ENCODE measurements around the gene ZC3H11A. TPM values are rescaled to one million over a fixed set of nuclear protein-coding genes. Genes with fewer than 3 reads are reported as not detected.

The ZC3H11A gene
- total RNA-seq, 1 experiment from 2014 or later: 95.9 TPM

GRCh38 chr1:203778146-203778545 is 17.3 kb upstream of the ZC3H11A start:
- Histone ChIP-seq H3K18ac (ENCODE audit: insufficient read length, low read depth, low read length) (no peak overlapping the region), H4K20me1 (ENCODE audit: control insufficient read depth, insufficient read depth, insufficient read length) (no peaks in the 10 kb centered on the region)

More at GRCh38 chr1:203778146-203778545, 17.3 kb upstream of the ZC3H11A start:
- H2BK120ac ChIP-seq (ENCODE audit: low read depth, low read length, poor library complexity, severe bottlenecking): no peak overlapping the region
- H2BK15ac ChIP-seq (ENCODE audit: low read depth, low read length): no peak overlapping the region
- no peaks in the 10 kb centered on the region for H3K23me2 ChIP-seq (ENCODE audit: insufficient read length, low read depth, low read length, poor library complexity, severe bottlenecking)
- H4K91ac ChIP-seq (ENCODE audit: insufficient read length, low read depth, low read length): no peak overlapping the region
- no peak overlapping the region for H3K4me2 ChIP-seq (ENCODE audit: insufficient read depth, insufficient read length, low read length)
- H3K27me3 Mint-ChIP-seq (ENCODE audit: low read depth): no peaks in the 10 kb centered on the region
- peaks cover 0 to 10% of the 10 kb centered on the region in 2 experiments; a peak in 2 of 4 replicates for H3K4me1 Mint-ChIP-seq
- no peak overlapping the region for H2AFZ ChIP-seq (ENCODE audit: low read length)
- H4K8ac ChIP-seq (replicated peaks; ENCODE audit: insufficient read length, low read depth, low read length): no peak overlapping the region
- TF ChIP-seq, protein P1, sequence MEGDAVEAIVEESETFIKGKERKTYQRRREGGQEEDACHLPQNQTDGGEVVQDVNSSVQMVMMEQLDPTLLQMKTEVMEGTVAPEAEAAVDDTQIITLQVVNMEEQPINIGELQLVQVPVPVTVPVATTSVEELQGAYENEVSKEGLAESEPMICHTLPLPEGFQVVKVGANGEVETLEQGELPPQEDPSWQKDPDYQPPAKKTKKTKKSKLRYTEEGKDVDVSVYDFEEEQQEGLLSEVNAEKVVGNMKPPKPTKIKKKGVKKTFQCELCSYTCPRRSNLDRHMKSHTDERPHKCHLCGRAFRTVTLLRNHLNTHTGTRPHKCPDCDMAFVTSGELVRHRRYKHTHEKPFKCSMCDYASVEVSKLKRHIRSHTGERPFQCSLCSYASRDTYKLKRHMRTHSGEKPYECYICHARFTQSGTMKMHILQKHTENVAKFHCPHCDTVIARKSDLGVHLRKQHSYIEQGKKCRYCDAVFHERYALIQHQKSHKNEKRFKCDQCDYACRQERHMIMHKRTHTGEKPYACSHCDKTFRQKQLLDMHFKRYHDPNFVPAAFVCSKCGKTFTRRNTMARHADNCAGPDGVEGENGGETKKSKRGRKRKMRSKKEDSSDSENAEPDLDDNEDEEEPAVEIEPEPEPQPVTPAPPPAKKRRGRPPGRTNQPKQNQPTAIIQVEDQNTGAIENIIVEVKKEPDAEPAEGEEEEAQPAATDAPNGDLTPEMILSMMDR (conservative IDR thresholded peaks at IDR 0.05): no peak
- no peak overlapping the region for H2BK5ac ChIP-seq (ENCODE audit: insufficient read length, low read length)
- no peaks in the 10 kb centered on the region for H3K9me3 ChIP-seq (ENCODE audit: control insufficient read depth, low read depth, low read length)
- no peak overlapping the region for H3K23ac ChIP-seq (ENCODE audit: insufficient read length, low read depth, low read length)
- no peak overlapping the region for H3K56ac ChIP-seq (ENCODE audit: insufficient read length, low read depth, low read length)
- no peak for DNase-seq
- H3K4me1 ChIP-seq (ENCODE audit: insufficient read depth, low read length): no peaks in the 10 kb centered on the region; the same call in 1 of the 2 replicates
- no peak overlapping the region for H3K4ac ChIP-seq (ENCODE audit: low read depth, low read length)
- no peak overlapping the region for H3K27ac Mint-ChIP-seq
- H3K79me2 ChIP-seq (ENCODE audit: insufficient read depth, low read length): no peaks in the 10 kb centered on the region
- H3T11ph ChIP-seq (ENCODE audit: low read length): no peak overlapping the region
- no peaks in the 10 kb centered on the region for H3K36me3 Mint-ChIP-seq (ENCODE audit: insufficient read depth in 1 of 3, low read depth in 3 of 3)
- H3K4me3 Mint-ChIP-seq: no peak overlapping the region
- H4K5ac ChIP-seq (ENCODE audit: insufficient read length, low read depth, low read length): no peak overlapping the region
- no peak overlapping the region for H3K27ac ChIP-seq (ENCODE audit: insufficient read length, low read depth, low read length)
- no CpG with 5 or more reads among the region's 3 CpGs for WGBS (ENCODE audit: extremely low coverage, insufficient read length, low lambda C conversion rate)
- no peaks in the 10 kb centered on the region for H3K79me1 ChIP-seq (ENCODE audit: insufficient read depth, low read depth, low read length, poor library complexity, severe bottlenecking)
- no peak overlapping the region for H3K9ac ChIP-seq (ENCODE audit: extremely low read depth, insufficient read length, low read length)
- H3K9me3 Mint-ChIP-seq: no peaks in the 10 kb centered on the region; a peak in 1 of 5 replicates
- no peak overlapping the region for H2BK20ac ChIP-seq (ENCODE audit: low read depth, low read length, poor library complexity, severe bottlenecking)
- no peaks in the 10 kb centered on the region for H3K27me3 ChIP-seq (ENCODE audit: insufficient read depth, low read length)
- H2BK12ac ChIP-seq (ENCODE audit: insufficient read length, low read depth, low read length): no peak overlapping the region
- no peak overlapping the region for H2AK5ac ChIP-seq (ENCODE audit: insufficient read length, low read length)
- no peak overlapping the region for H3K14ac ChIP-seq (ENCODE audit: insufficient read depth, low read length)

All from H9 (cell line).